IMR-90 (cell line): Measurements from ENCODE around the gene FUT2. TPM values are rescaled to one million over a fixed set of nuclear protein-coding genes. Genes with fewer than 3 reads are reported as not detected.
"Not testable (repeated sequence)": the region's sequence is repeated elsewhere in the genome, so short reads cannot be mapped to it uniquely, and the experiment has no call there.

Experiments
- ATAC-seq: fragments of 200-7000 bp; cut with Tn5 transposase; 2 replicates; pipeline ENCODE4 v1.9.1; 2020; ENCODE audit warnings: low read depth, mild to moderate bottlenecking, moderate library complexity
- BruUV-seq: library from RNA; stranded (reverse); fragments of 400-500 nt; replicated peaks from 2 replicates; lab custom pipeline; 2021; lab: Mats Ljungman, UMichigan
- CTCF ChIA-PET: fragments of 300-600 bp; formaldehyde crosslinking; extraction: SDS; loops from one replicate; lab custom pipeline; 2021; ENCODE audit warnings: antibody characterized with exemption; lab: Yijun Ruan, JAX
- POLR2A ChIA-PET: fragments of 300-600 bp; sonication (Branson Sonifier 250); formaldehyde crosslinking; loops from one replicate; lab custom pipeline; 2022; ENCODE audit warnings: antibody characterized with exemption; ENCODE audit not compliant: unreplicated experiment; lab: Charles Lee
- DNase-seq: peaks from one replicate; pipeline ENCODE4 v3.0.0; 2013
- H2AFZ ChIP-seq: replicated peaks from 2 replicates; pipeline ENCODE3; 2013; ENCODE audit warnings: low read length, mild to moderate bottlenecking; ENCODE audit not compliant: poor library complexity
- H2AK5ac ChIP-seq: 2 replicates; pipeline ENCODE4 v1.6.1; 2013; ENCODE audit warnings: low read depth, low read length, inconsistent platforms
- H2AK9ac ChIP-seq: replicated peaks from 2 replicates; pipeline ENCODE3; 2013; ENCODE audit warnings: mild to moderate bottlenecking, low read depth, low read length, moderate library complexity; ENCODE audit not compliant: poor library complexity
- H2BK120ac ChIP-seq: 2 replicates; pipeline ENCODE4 v1.6.1; 2013; ENCODE audit warnings: low read depth, low read length, inconsistent platforms
- H2BK15ac ChIP-seq: 3 replicates; pipeline ENCODE4 v1.6.1; 2013; ENCODE audit warnings: low read depth, low read length, inconsistent platforms
- H2BK20ac ChIP-seq: 2 replicates; pipeline ENCODE4 v1.6.1; 2013; ENCODE audit warnings: low read depth, mild to moderate bottlenecking, inconsistent platforms, low read length, moderate library complexity
- H2BK5ac ChIP-seq: 2 replicates; pipeline ENCODE4 v1.6.1; 2013; ENCODE audit warnings: mild to moderate bottlenecking, low read depth, low read length, inconsistent platforms; ENCODE audit not compliant: poor library complexity, severe bottlenecking
- H3K14ac ChIP-seq: replicated peaks from 2 replicates; pipeline ENCODE4 v1.6.1; 2013; ENCODE audit warnings: low read depth, low read length, inconsistent platforms
- H3K18ac ChIP-seq: 2 replicates; pipeline ENCODE4 v1.6.1; 2013; ENCODE audit warnings: low read depth, low read length, control low read depth
- H3K23ac ChIP-seq: 2 replicates; pipeline ENCODE4 v1.6.1; 2013; ENCODE audit warnings: low read depth, low read length, inconsistent platforms
- H3K27ac ChIP-seq: 2 replicates; pipeline ENCODE4 v1.5.1; 2013; ENCODE audit warnings: mild to moderate bottlenecking, control low read depth, low read length; ENCODE audit not compliant: insufficient read depth
- H3K27me3 ChIP-seq: 2 replicates; pipeline ENCODE4 v1.6.1; 2013; ENCODE audit warnings: low read length; ENCODE audit not compliant: control insufficient read depth, insufficient read depth
- H3K36me3 ChIP-seq: 2 replicates; pipeline ENCODE4 v1.6.1; 2013; ENCODE audit warnings: low read length, mixed read lengths; ENCODE audit not compliant: control insufficient read depth, insufficient read depth
- H3K4ac ChIP-seq: 2 replicates; pipeline ENCODE4 v1.6.1; 2013; ENCODE audit warnings: low read depth, low read length, inconsistent platforms
- H3K4me1 ChIP-seq: 2 replicates; pipeline ENCODE4 v1.6.1; 2013; ENCODE audit warnings: low read length, mixed read lengths; ENCODE audit not compliant: control insufficient read depth, insufficient read depth
- H3K4me2 ChIP-seq: 2 replicates; pipeline ENCODE4 v1.6.1; 2013; ENCODE audit warnings: low read depth, mild to moderate bottlenecking, control low read depth, low read length, moderate library complexity
- H3K4me3 ChIP-seq: 2 replicates; pipeline ENCODE4 v1.5.1; 2013; ENCODE audit warnings: low read depth, mild to moderate bottlenecking, control low read depth, low read length, moderate library complexity; ENCODE audit not compliant: insufficient read depth
- H3K56ac ChIP-seq: 2 replicates; pipeline ENCODE4 v1.6.1; 2013; ENCODE audit warnings: low read length, inconsistent platforms; ENCODE audit not compliant: insufficient read depth; ENCODE audit errors: extremely low read depth
- H3K79me1 ChIP-seq, 2 experiments: 2 replicates each; pipeline ENCODE4 v1.6.1; 2013; ENCODE audit warnings: low read length in 2 of 2, inconsistent platforms in 1 of 2, low read depth in 1 of 2
- H3K9ac ChIP-seq: 2 replicates; pipeline ENCODE4 v1.6.1; 2013; ENCODE audit warnings: low read depth, low read length, control low read depth
- H3K9me1 ChIP-seq: 2 replicates; pipeline ENCODE4 v1.6.1; 2013; ENCODE audit warnings: low read length, inconsistent platforms; ENCODE audit not compliant: insufficient read depth
- H3K9me3 ChIP-seq: 2 replicates; pipeline ENCODE4 v1.6.1; 2013; ENCODE audit warnings: low read length; ENCODE audit not compliant: control insufficient read depth, insufficient read depth
- H4K20me1 ChIP-seq: 2 replicates; pipeline ENCODE4 v1.6.1; 2013; ENCODE audit warnings: low read length, inconsistent platforms; ENCODE audit not compliant: insufficient read depth
- H4K5ac ChIP-seq: 2 replicates; pipeline ENCODE4 v1.6.1; 2013; ENCODE audit warnings: mild to moderate bottlenecking, low read depth, low read length, control low read depth
- H4K8ac ChIP-seq, 2 experiments: 2 replicates each; pipeline ENCODE4 v1.6.1; 2013; ENCODE audit warnings: low read depth in 2 of 2, low read length in 2 of 2, control low read depth in 1 of 2, inconsistent platforms in 1 of 2
- H4K91ac ChIP-seq: 2 replicates; pipeline ENCODE4 v1.6.1; 2013; ENCODE audit warnings: low read depth, low read length, inconsistent platforms; ENCODE audit not compliant: insufficient read depth
- CEBPB ChIP-seq: IDR thresholded peaks from 2 replicates; pipeline ENCODE4 v1.6.1; 2012; ENCODE audit warnings: low read depth, low read length, improper control_type of control experiment
- WGBS, 2 experiments: methylation state at CpG; one replicate each; pipeline versions ENCODE4 v1.1.5 to v1.1.7; 2013; ENCODE audit warnings: missing lambda C conversion rate in 2 of 2; ENCODE audit not compliant: insufficient read length in 1 of 2; ENCODE audit errors: extremely low coverage in 2 of 2; 5-methylcytosine and 5-hydroxymethylcytosine counted together
- dilution Hi-C: fragments of 300-500 bp; cut with HindIII; formaldehyde crosslinking; loops from one replicate; pipeline ENCODE4 v1.14.3; 2018; ENCODE audit warnings: low sequenced_read_pairs; ENCODE audit not compliant: unreplicated experiment
- in situ Hi-C: fragments of 300-500 bp; cut with MboI; formaldehyde crosslinking; loops from 3 replicates; pipeline ENCODE4 v1.14.3; 2019; ENCODE audit warnings: low sequenced_read_pairs, inconsistent platforms, mixed read lengths
- intact Hi-C: fragments of 100-400 bp; cut with micrococcal nuclease; formaldehyde crosslinking; loops from 2 replicates; pipeline ENCODE4 v1.10.0; 2022
- polyA plus RNA-seq, 3 experiments: library from polyadenylated mRNA; depleted of rRNA; stranded (reverse); fragments of >200 nt; gene quantifications; 2 replicates each; pipeline ENCODE4 v1.2.3, GENCODE V29; 2012; ENCODE audit warnings: low replicate concordance in 1 of 3
- total RNA-seq: library from RNA; depleted of rRNA; stranded (reverse); fragments of >200 nt; gene quantifications from 2 replicates; pipeline ENCODE4 v1.2.3, GENCODE V29; 2012

Gene FUT2
- total and polyA plus RNA-seq, 2 of the 4 experiments (the other 2 are of a cell fraction): not detected

GRCh38 chr19:48693629-48694028 lies 2.1 kb upstream of the FUT2 start:
- POLR2A ChIA-PET, H2BK5ac ChIP-seq, H4K8ac ChIP-seq, in situ Hi-C loops, H3K23ac ChIP-seq, dilution Hi-C loops, H2BK15ac ChIP-seq, H2AK5ac ChIP-seq, H4K91ac ChIP-seq, H2AK9ac ChIP-seq, DNase-seq, H3K14ac ChIP-seq, H3K9ac ChIP-seq, H3K9me3 ChIP-seq, H2BK20ac ChIP-seq, ATAC-seq, H3K36me3 ChIP-seq, H3K27ac ChIP-seq, BruUV-seq, H3K56ac ChIP-seq, H3K18ac ChIP-seq, intact Hi-C loops, H2AFZ ChIP-seq, H2BK120ac ChIP-seq, H3K4ac ChIP-seq, H4K5ac ChIP-seq, H4K20me1 ChIP-seq, H3K9me1 ChIP-seq, H3K4me3 ChIP-seq, H3K79me1 ChIP-seq, H3K4me1 ChIP-seq, CTCF ChIA-PET, H3K4me2 ChIP-seq: not testable (repeated sequence)
- 75% methylated on average over 6 of the region's 9 CpGs; no CpG with 5 or more reads in 1 of the 2 experiments for WGBS, 2 experiments
- peak; percentile 44 for TF ChIP-seq CEBPB
- H3K27me3 ChIP-seq: peaks cover 12% of the 10 kb centered on the region
